Heart right ventricle (tissue), 16 donors: Measurements from ENCODE around the gene ZG16B. TPM values are rescaled to one million over a fixed set of nuclear protein-coding genes. Genes with fewer than 3 reads are reported as not detected.

Experiments
- ATAC-seq, 8 donors: fragments of 200-7000 bp; cut with Tn5 transposase; one replicate each; pipeline ENCODE4 v1.9.1; 2020; ENCODE audit warnings: mild to moderate bottlenecking in 8 of 8, moderate library complexity in 8 of 8, moderate number of reproducible peaks in 1 of 8
- DNase-seq, 2 donors: peaks; one replicate each; pipeline ENCODE4 v3.0.0-alpha.2; 2020
- H3K27ac ChIP-seq, 10 donors: fragments of 200-600 bp; sonication (generic) in 2 of 10; one replicate each; pipeline versions ENCODE4 v1.5.0 to v1.8.0; 2020 to 2022; ENCODE audit warnings: mild to moderate bottlenecking in 3 of 10
- H3K27me3 ChIP-seq, 7 donors: fragments of 200-600 bp; one replicate each; pipeline ENCODE4 v1.8.0; 2021 to 2022; ENCODE audit warnings: mild to moderate bottlenecking in 2 of 7
- H3K36me3 ChIP-seq, 9 donors: fragments of 200-600 bp; sonication (generic) in 1 of 9; one replicate each; pipeline versions ENCODE4 v1.5.0 to v1.8.0; 2020 to 2022; ENCODE audit warnings: mild to moderate bottlenecking in 2 of 9
- H3K4me1 ChIP-seq, 9 donors: fragments of 200-600 bp; sonication (generic) in 1 of 9; one replicate each; pipeline versions ENCODE4 v1.5.0 to v1.8.0; 2020 to 2022; ENCODE audit warnings: mild to moderate bottlenecking in 4 of 9
- H3K4me3 ChIP-seq, 10 donors: fragments of 200-600 bp; sonication (generic) in 2 of 10; one replicate each; pipeline versions ENCODE4 v1.5.0 to v1.8.0; 2020 to 2022; ENCODE audit warnings: mild to moderate bottlenecking in 7 of 10, moderate library complexity in 2 of 10
- H3K9me3 ChIP-seq, 11 donors: fragments of 200-600 bp in 10 of 11; sonication (generic) in 2 of 11; one replicate each; pipeline versions ENCODE4 v1.5.0 to v1.8.0; 2013 to 2022; ENCODE audit warnings: mild to moderate bottlenecking in 2 of 11, control low read depth in 1 of 11, moderate library complexity in 1 of 11
- CTCF ChIP-seq, 9 donors: fragments of 200-600 bp; sonication (generic) in 2 of 9; IDR thresholded peaks; one replicate each; pipeline versions ENCODE4 v1.5.0 to v1.8.0; 2021 to 2022; ENCODE audit warnings: antibody characterized with exemption in 9 of 9, mild to moderate bottlenecking in 5 of 9, moderate library complexity in 1 of 9
- WGBS, 2 donors: extraction: QIAGEN DNeasy Blood & Tissue Kit; methylation state at CpG; one replicate each; pipeline ENCODE4 v1.1.7; 2013; ENCODE audit warnings: inconsistent platforms in 1 of 2; 5-methylcytosine and 5-hydroxymethylcytosine counted together
- intact Hi-C, 10 donors: fragments of 100-400 bp; cut with DNase I; formaldehyde crosslinking; loops; one replicate each; pipeline versions ENCODE4 v1.11.1 to v1.14.2; 2022
- long read RNA-seq, 3 donors: library from polyadenylated mRNA; unstranded; transcript quantifications; one replicate each; pipeline ENCODE4 v2.0.0, GENCODE V29; 2020 to 2021
- polyA plus RNA-seq, 2 donors: library from polyadenylated mRNA; stranded (reverse); fragments of 200-250 nt; gene quantifications; one replicate each; pipeline ENCODE4 v1.2.3, GENCODE V29; 2013
- total RNA-seq, 10 donors: library from RNA; stranded (reverse); fragmentation: NEBNext Ultra II Directional in 3 of 10; extraction: Animal tissue kit (Norgen Biotek cat#: 25700) in 3 of 10; gene quantifications; one replicate each; pipeline versions ENCODE4 v1.2.1 to v1.2.4, GENCODE V29; 2021 to 2023
- donor health status: Arrhythmogenic right ventricular cardiomyopathy.
- donor health status: ischemic (EF 13 %, LVEDD 7.1; RV severe dilation, severe dysfunction).
- donor health status: healthy with polysubstance abuse.
- donor health status: DM: no; HTN: yes; CAD: no.
- donor health status: DM: no; HTN: no; CAD: no.
- donor health status: ischemic (EF 25% LVEDD 6.9; RV normal size, moderate dysfunction).
- donor health status: ischemic (EF 25% LVEDD 5.7; RV mildly dilated, moderate dysfunction).
- donor health status: healthy.
- donor health status: DM: yes; HTN: yes; CAD: no.
- donor health status: Ischemic cardiomyopathy.
- donor health status: ischemic (EF 35%, LVEDD 5.7; RV mildly dilated, moderate dysfunction).
- donor health status: nonischemic (EF 11% LVEDD 7.7; RV severe dilation, severe dysfunction).
- donor health status: DM: yes; HTN: yes; CAD: no.
- donor health status: PGD.
- donor health status: ischemic (EF 29% LVEDD 5.4; RV normal size, mild dysfunction).
- donor health status: nonischemic (EF 23%, LVEDD 6.1; RV moderate dilation, normal function).

Gene ZG16B
- total RNA-seq (under 1 TPM in 2 of 10 donors, not detected in 8; 0.44 to 0.88 TPM), polyA plus RNA-seq (under 1 TPM in 1 of 2 donors, not detected in 1; 0.07 TPM)
- long read RNA-seq, donor 1, result 0 reads
- long read RNA-seq, donor 2, result 0 reads
- long read RNA-seq, donor 3, result 0 reads

GRCh38 chr16:2829501-2830354 is at the start of gene ZG16B:
Gene ZG16B (plus strand): TSS chr16:2830303. CDS start chr16:2830442, 139 bp downstream.
- DNase-seq (no peak), ATAC-seq (peak in 1 of 8 donors; percentile 45)
- no peaks in the 10 kb centered on the region for H3K9me3 ChIP-seq
- intact Hi-C loops, result loop anchor here in 1 of 10 donors (10.0 kb wide), 1 partner anchor 95 kb away; no protein-coding TSS in a partner anchor
- peaks cover 0 to 10% (median 0%) of the 10 kb centered on the region in 9 donors for H3K4me1 ChIP-seq
- no peaks in the 10 kb centered on the region for H3K36me3 ChIP-seq
- no peak for TF ChIP-seq CTCF (IDR thresholded peaks at IDR 0.05)
- 67 to 72% methylated on average over 32 of the region's 32 CpGs for WGBS, 2 donors
- peaks cover 0 to 56% (median 28%) of the 10 kb centered on the region in 7 donors for H3K27me3 ChIP-seq
- no peak within 1 kb of the TSS for H3K27ac ChIP-seq
- H3K4me3 ChIP-seq, result peak within 1 kb of the TSS in 1 of 10 donors; percentile 14

- no peak for ATAC-seq
- Histone ChIP-seq H3K4me1 (peaks cover 7 to 22% (median 17%) of the 10 kb centered on the region in 9 donors), H3K27ac (no peak overlapping the region), H3K9me3 (no peaks in the 10 kb centered on the region), H3K36me3 (no peaks in the 10 kb centered on the region), H3K27me3 (peaks cover 7 to 42% (median 33%) of the 10 kb centered on the region in 7 donors), H3K4me3 (no peak overlapping the region)
- no peak for TF ChIP-seq CTCF (IDR thresholded peaks at IDR 0.05)
- DNase-seq, result no peak
- 67 to 71% methylated on average over 20 of the region's 20 CpGs for WGBS, 2 donors
- intact Hi-C loops, result no loop called here
Measured at GRCh38 chr16:2782583-2783351, 47.3 kb upstream of the ZG16B start.

GRCh38 chr16:2783581-2784357 is 46.3 kb upstream of the ZG16B start:
- H3K27ac ChIP-seq, result no peak overlapping the region
- DNase-seq (no peak), ATAC-seq (no peak)
- H3K27me3 ChIP-seq, result peaks cover 7 to 52% (median 43%) of the 10 kb centered on the region in 7 donors
- TF ChIP-seq CTCF (IDR thresholded peaks at IDR 0.05), result no peak
- intact Hi-C loops, result no loop called here
- H3K4me3 ChIP-seq, result no peak overlapping the region
- no peaks in the 10 kb centered on the region for H3K36me3 ChIP-seq
- WGBS, 2 donors, result 85 to 86% methylated on average over 15 of the region's 15 CpGs
- H3K9me3 ChIP-seq, result no peaks in the 10 kb centered on the region
- peaks cover under 1 to 14% (median 10%) of the 10 kb centered on the region in 9 donors for H3K4me1 ChIP-seq
